HCT116 (cell line): ENCODE results near the gene CREBBP.

ENCODE experiments used
- ATF3 ChIP-seq: IDR thresholded peaks from 2 replicates; pipeline ENCODE4 v1.6.1; 2012
- CTCF ChIP-seq, 3 experiments: fragments of 200-600 bp in 1 of 3; sonication (generic) in 1 of 3; IDR thresholded peaks in 2 of 3; conservative IDR thresholded peaks in 1 of 3; 2 replicates each; pipeline ENCODE4 v1.5.1; 2012 to 2017; ENCODE audit warnings: low read depth in 2 of 3, low read length in 2 of 3, antibody characterized with exemption in 1 of 3, borderline replicate concordance in 1 of 3, control low read depth in 1 of 3, mild to moderate bottlenecking in 1 of 3, mixed read lengths in 1 of 3, mixed run types in 1 of 3, moderate library complexity in 1 of 3; ENCODE audit not compliant: insufficient read depth in 1 of 3
- EZH2 ChIP-seq: fragments of 200-600 bp; sonication (generic); IDR thresholded peaks from 2 replicates; pipeline ENCODE4 v1.6.1; 2017; ENCODE audit warnings: antibody characterized with exemption, mixed run types
- JUND ChIP-seq: IDR thresholded peaks from 2 replicates; pipeline ENCODE4 v1.6.1; 2012
- POLR2A ChIP-seq: IDR thresholded peaks from 2 replicates; pipeline ENCODE4 v1.7.0; 2011; ENCODE audit warnings: borderline replicate concordance; ENCODE audit not compliant: insufficient read depth, insufficient read length; ENCODE audit errors: extremely low read depth
- POLR2AphosphoS5 ChIP-seq: IDR thresholded peaks from 2 replicates; pipeline ENCODE4 v1.6.1; 2011; ENCODE audit warnings: mild to moderate bottlenecking, low read depth, low read length, moderate library complexity
- REST ChIP-seq: IDR thresholded peaks from 2 replicates; pipeline ENCODE4 v1.6.1; 2012; ENCODE audit warnings: low read depth
- TF ChIP-seq, protein P1 (sequence below): IDR thresholded peaks from 2 replicates; pipeline ENCODE4 v1.6.1; 2011; ENCODE audit warnings: mild to moderate bottlenecking, low read length, moderate library complexity; ENCODE audit not compliant: insufficient replicate concordance; ENCODE audit errors: extremely low read depth

DNA sequence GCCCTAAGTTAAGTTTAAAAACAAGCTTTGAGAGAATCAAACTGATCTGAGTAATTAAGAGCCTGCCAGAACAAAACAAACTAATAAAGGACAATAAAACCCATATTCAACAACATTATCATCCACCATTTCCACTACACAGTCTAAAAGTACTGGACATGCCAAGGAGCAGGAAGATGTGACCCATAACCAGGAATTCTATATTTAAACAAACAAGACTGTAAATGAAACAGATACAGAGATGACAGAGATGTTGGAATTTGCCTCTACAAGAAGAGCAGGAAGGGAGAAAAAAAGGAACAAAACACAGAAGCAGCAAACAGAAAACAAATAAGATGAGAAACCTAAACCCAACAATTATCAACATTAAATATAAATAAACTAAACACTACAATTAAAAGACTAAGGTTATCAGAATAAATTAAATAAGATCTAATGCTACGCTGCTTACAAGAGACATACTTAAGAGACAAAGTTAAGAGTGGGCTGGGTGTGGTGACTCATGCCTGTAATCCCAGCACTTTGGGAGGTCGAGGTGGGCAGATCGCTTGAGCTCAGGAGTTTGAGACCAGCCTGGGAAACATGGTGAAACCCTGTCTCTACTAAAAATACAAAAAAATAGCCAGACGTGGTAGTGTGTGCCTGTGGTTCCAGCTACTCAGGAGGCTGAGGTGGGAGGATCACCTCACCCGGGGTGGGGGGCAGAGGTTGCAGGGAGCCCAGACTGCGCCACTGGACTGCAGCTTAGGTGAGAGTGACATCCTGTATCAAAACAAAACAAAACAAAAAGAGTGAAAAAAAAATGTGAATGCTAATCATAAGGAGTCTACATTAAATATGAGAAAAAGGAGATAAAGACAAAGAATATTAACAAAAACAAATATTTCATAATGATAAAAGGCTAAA is 50.6 kb downstream of the CREBBP start:
- no peak for TF ChIP-seq ATF3
- no peak for TF ChIP-seq CTCF (IDR thresholded peaks at IDR 0.05 in 2 of 3, conservative IDR thresholded peaks at IDR 0.05 in 1 of 3; ENCODE audit: borderline replicate concordance in 1 of 3, insufficient read depth in 1 of 3, low read depth in 2 of 3, low read length in 2 of 3)
- TF ChIP-seq, protein P1, sequence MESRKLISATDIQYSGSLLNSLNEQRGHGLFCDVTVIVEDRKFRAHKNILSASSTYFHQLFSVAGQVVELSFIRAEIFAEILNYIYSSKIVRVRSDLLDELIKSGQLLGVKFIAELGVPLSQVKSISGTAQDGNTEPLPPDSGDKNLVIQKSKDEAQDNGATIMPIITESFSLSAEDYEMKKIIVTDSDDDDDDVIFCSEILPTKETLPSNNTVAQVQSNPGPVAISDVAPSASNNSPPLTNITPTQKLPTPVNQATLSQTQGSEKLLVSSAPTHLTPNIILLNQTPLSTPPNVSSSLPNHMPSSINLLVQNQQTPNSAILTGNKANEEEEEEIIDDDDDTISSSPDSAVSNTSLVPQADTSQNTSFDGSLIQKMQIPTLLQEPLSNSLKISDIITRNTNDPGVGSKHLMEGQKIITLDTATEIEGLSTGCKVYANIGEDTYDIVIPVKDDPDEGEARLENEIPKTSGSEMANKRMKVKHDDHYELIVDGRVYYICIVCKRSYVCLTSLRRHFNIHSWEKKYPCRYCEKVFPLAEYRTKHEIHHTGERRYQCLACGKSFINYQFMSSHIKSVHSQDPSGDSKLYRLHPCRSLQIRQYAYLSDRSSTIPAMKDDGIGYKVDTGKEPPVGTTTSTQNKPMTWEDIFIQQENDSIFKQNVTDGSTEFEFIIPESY: no peak
- no peak for TF ChIP-seq JUND
- TF ChIP-seq REST: no peak
- TF ChIP-seq EZH2: no peak
- TF ChIP-seq POLR2A: no peak
- TF ChIP-seq POLR2AphosphoS5: no peak
